CD14-positive monocyte (primary cell): ENCODE results near the gene MTUS2. TPM values are rescaled to one million over a fixed set of nuclear protein-coding genes. Genes with fewer than 3 reads are reported as not detected.

Source experiments
- DNase-seq, 3 donors: peaks; one replicate each; pipeline ENCODE4 v3.0.0-alpha.2; 2011 to 2022
- H2AFZ ChIP-seq: 2 replicates; pipeline ENCODE4 v1.6.0; 2012; ENCODE audit warnings: mild to moderate bottlenecking, low read depth, low read length, inconsistent platforms; ENCODE audit not compliant: insufficient read depth, poor library complexity, severe bottlenecking
- H3K27ac ChIP-seq, 2 donors: 1 replicate in 1 of 2; 2 replicates in 1 of 2; pipeline ENCODE4 v1.5.1; 2012 to 2013; ENCODE audit warnings: low read length in 2 of 2, control low read depth in 1 of 2, inconsistent platforms in 1 of 2, low read depth in 1 of 2, mild to moderate bottlenecking in 1 of 2
- H3K27me3 ChIP-seq, 2 donors: one replicate each; pipeline versions ENCODE4 v1.6.0 to v1.6.1; 2011 to 2013; ENCODE audit warnings: low read length in 2 of 2; ENCODE audit not compliant: control insufficient read depth in 2 of 2, insufficient read depth in 2 of 2
- H3K36me3 ChIP-seq, 2 donors: replicated peaks in 1 of 2; 1 replicate in 1 of 2; 2 replicates in 1 of 2; pipeline versions ENCODE4 v1.5.1 to v1.6.1; 2012 to 2013; ENCODE audit warnings: low read length in 2 of 2, control low read depth in 1 of 2, inconsistent platforms in 1 of 2, mild to moderate bottlenecking in 1 of 2; ENCODE audit not compliant: insufficient read depth in 2 of 2, control insufficient read depth in 1 of 2
- H3K4me1 ChIP-seq, 2 donors: 1 replicate in 1 of 2; 2 replicates in 1 of 2; pipeline versions ENCODE4 v1.5.1 to v1.6.1; 2012 to 2013; ENCODE audit warnings: low read length in 2 of 2, control low read depth in 1 of 2, inconsistent platforms in 1 of 2, mild to moderate bottlenecking in 1 of 2, moderate library complexity in 1 of 2; ENCODE audit not compliant: insufficient read depth in 2 of 2, control insufficient read depth in 1 of 2
- H3K4me2 ChIP-seq: replicated peaks from 2 replicates; pipeline ENCODE3; 2012; ENCODE audit warnings: low read length, moderate library complexity, mild to moderate bottlenecking; ENCODE audit not compliant: poor library complexity, severe bottlenecking; ENCODE audit errors: extremely low read depth
- H3K4me3 ChIP-seq, 3 experiments: fragments of 200-600 bp in 1 of 3; sonication (generic) in 1 of 3; replicated peaks in 1 of 3; 1 replicate in 2 of 3; 2 replicates in 1 of 3; pipeline ENCODE4 v1.5.1; 2011 to 2013; ENCODE audit warnings: low read length in 3 of 3, mild to moderate bottlenecking in 3 of 3, control low read depth in 2 of 3, low read depth in 2 of 3, inconsistent platforms in 1 of 3, moderate library complexity in 1 of 3
- H3K79me2 ChIP-seq: 2 replicates; pipeline ENCODE4 v1.6.0; 2012; ENCODE audit warnings: mild to moderate bottlenecking, control low read depth, inconsistent platforms, low read length, moderate library complexity; ENCODE audit not compliant: insufficient read depth
- H3K9ac ChIP-seq: 2 replicates; pipeline ENCODE4 v1.6.0; 2017; ENCODE audit warnings: low read length, mild to moderate bottlenecking; ENCODE audit not compliant: insufficient read depth, poor library complexity, severe bottlenecking
- H3K9me3 ChIP-seq, 2 donors: replicated peaks in 1 of 2; 1 replicate in 1 of 2; 2 replicates in 1 of 2; pipeline versions ENCODE4 v1.5.1 to v1.6.1; 2012 to 2013; ENCODE audit warnings: low read length in 2 of 2, control low read depth in 1 of 2; ENCODE audit not compliant: control insufficient read depth in 1 of 2, insufficient read depth in 1 of 2
- H4K20me1 ChIP-seq: 2 replicates; pipeline ENCODE4 v1.6.0; 2012; ENCODE audit warnings: mild to moderate bottlenecking, low read length, control low read depth, moderate library complexity; ENCODE audit not compliant: insufficient read depth
- H3K27ac Mint-ChIP-seq, 7 donors: one replicate each; pipeline ENCODE4 v1.8.0; 2020; ENCODE audit warnings: mild to moderate bottlenecking in 7 of 7, mixed read lengths in 7 of 7, moderate library complexity in 6 of 7, inconsistent platforms in 2 of 7
- H3K27me3 Mint-ChIP-seq, 3 donors: one replicate each; pipeline ENCODE4 v1.8.0; 2021 to 2022; ENCODE audit warnings: low read depth in 3 of 3, mild to moderate bottlenecking in 3 of 3, mixed read lengths in 3 of 3, moderate library complexity in 3 of 3, inconsistent platforms in 1 of 3
- H3K36me3 Mint-ChIP-seq, 2 donors: one replicate each; pipeline ENCODE4 v1.8.0; 2020; ENCODE audit warnings: mixed read lengths in 2 of 2, inconsistent platforms in 1 of 2, mild to moderate bottlenecking in 1 of 2
- H3K4me1 Mint-ChIP-seq: one replicate; pipeline ENCODE4 v1.8.0; 2020; ENCODE audit warnings: mild to moderate bottlenecking, mixed read lengths
- H3K4me3 Mint-ChIP-seq, 2 donors: one replicate each; pipeline ENCODE4 v1.8.0; 2020; ENCODE audit warnings: mild to moderate bottlenecking in 2 of 2, mixed read lengths in 2 of 2, moderate library complexity in 1 of 2
- H3K9me3 Mint-ChIP-seq, 7 donors: one replicate each; pipeline ENCODE4 v1.8.0; 2020 to 2022; ENCODE audit warnings: mixed read lengths in 7 of 7, mild to moderate bottlenecking in 6 of 7, moderate library complexity in 6 of 7, inconsistent platforms in 2 of 7
- CTCF ChIP-seq: fragments of 200-600 bp; IDR thresholded peaks from one replicate; pipeline ENCODE4 v1.8.0; 2022; ENCODE audit warnings: antibody characterized with exemption, mild to moderate bottlenecking
- WGBS: methylation state at CpG from one replicate; pipeline ENCODE4 v1.1.5; 2013; ENCODE audit warnings: missing lambda C conversion rate; ENCODE audit not compliant: insufficient coverage; 5-methylcytosine and 5-hydroxymethylcytosine counted together
- intact Hi-C, 2 donors: fragments of 100-400 bp; cut with micrococcal nuclease; formaldehyde crosslinking; loops; one replicate each; pipeline versions ENCODE4 v1.15.0 to v1.15.1; 2023
- polyA plus RNA-seq, 3 donors: library from polyadenylated mRNA; depleted of rRNA in 1 of 3; unstranded in 2 of 3; stranded (reverse) in 1 of 3; fragments of 300-500 nt in 2 of 3; fragments of >200 nt in 1 of 3; fragmentation: Illumina TruSeq in 2 of 3; gene quantifications; 1 replicate in 2 of 3; 2 replicates in 1 of 3; pipeline ENCODE4 v1.2.3, GENCODE V29; 2012 to 2021

Gene MTUS2
- polyA plus RNA-seq, 3 donors = 0.04 TPM; not detected in 2

GRCh38 chr13:29006359-29006850 is 186.3 kb downstream of the MTUS2 start:
- H3K36me3 ChIP-seq = no peaks in the 10 kb centered on the region
- peaks cover 0 to 4% (median 0%) of the 10 kb centered on the region in 7 donors for H3K9me3 Mint-ChIP-seq
- H3K4me3 ChIP-seq = no peak overlapping the region
- no peaks in the 10 kb centered on the region for H3K36me3 Mint-ChIP-seq
- no peaks in the 10 kb centered on the region for H3K9me3 ChIP-seq
- no peak overlapping the region for H3K4me3 Mint-ChIP-seq
- H4K20me1 ChIP-seq = no peaks in the 10 kb centered on the region
- H3K27me3 ChIP-seq = no peaks in the 10 kb centered on the region
- H3K4me1 ChIP-seq = no peaks in the 10 kb centered on the region
- H3K4me1 Mint-ChIP-seq = no peaks in the 10 kb centered on the region
- H3K27ac Mint-ChIP-seq = no peak overlapping the region
- H3K9ac ChIP-seq = no peak overlapping the region
- no peak overlapping the region for H3K27ac ChIP-seq
- no peak for DNase-seq
- no peak for TF ChIP-seq CTCF
- H2AFZ ChIP-seq = no peak overlapping the region
- intact Hi-C loops = no loop called here
- no CpG with 5 or more reads among the region's 2 CpGs for WGBS
- H3K4me2 ChIP-seq = no peak overlapping the region
- no peaks in the 10 kb centered on the region for H3K79me2 ChIP-seq
- H3K27me3 Mint-ChIP-seq = peaks cover 0 to 6% (median 4%) of the 10 kb centered on the region in 3 donors

- Histone ChIP-seq H3K4me2 (no peak overlapping the region), H3K9ac (no peak overlapping the region), H3K36me3 (no peaks in the 10 kb centered on the region), H3K4me3 (no peak overlapping the region), H3K9me3 (no peaks in the 10 kb centered on the region), H4K20me1 (no peaks in the 10 kb centered on the region), H3K27me3 (no peaks in the 10 kb centered on the region), H3K27ac (no peak overlapping the region), H3K4me1 (no peaks in the 10 kb centered on the region), H2AFZ (no peak overlapping the region), H3K79me2 (no peaks in the 10 kb centered on the region)
- Mint-ChIP-seq H3K36me3 (no peaks in the 10 kb centered on the region), H3K4me1 (no peaks in the 10 kb centered on the region), H3K27me3 (peaks cover 0 to 6% (median 6%) of the 10 kb centered on the region in 3 donors), H3K4me3 (no peak overlapping the region), H3K27ac (no peak overlapping the region), H3K9me3 (peaks cover 0 to 4% (median 0%) of the 10 kb centered on the region in 7 donors)
- no peak for DNase-seq
- WGBS = 93% methylated on average over 3 of the region's 4 CpGs
- intact Hi-C loops = no loop called here
- no peak for TF ChIP-seq CTCF
Observed at GRCh38 chr13:29008296-29008695, 188.2 kb downstream of the MTUS2 start.
